ENCODE data around the gene BACH1.

Gene BACH1

DNA sequence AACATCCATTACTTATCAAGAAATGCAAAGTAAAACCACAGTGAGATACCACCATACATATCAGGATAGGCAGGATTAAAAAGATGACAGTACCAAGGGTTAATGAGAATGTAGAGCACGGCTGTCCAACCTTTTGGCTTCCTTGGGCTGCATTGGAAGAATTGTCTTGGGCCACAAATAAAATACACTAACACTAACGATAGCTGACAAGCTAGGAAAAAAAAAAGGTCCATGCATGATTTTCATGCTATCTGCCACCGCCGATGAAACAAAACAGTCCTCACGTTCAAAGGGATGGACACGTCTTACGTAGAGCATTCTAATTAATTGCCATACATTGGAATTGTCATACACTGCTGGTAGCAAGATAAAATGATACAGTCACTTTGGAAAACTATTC is 14.3 kb downstream of the BACH1 start:
- no peak overlapping the region for H3K4me3 ChIP-seq (ENCODE audit: low read depth, low read length)
- no peak for DNase-seq (ENCODE audit: low read depth)
- TF ChIP-seq, protein P1, sequence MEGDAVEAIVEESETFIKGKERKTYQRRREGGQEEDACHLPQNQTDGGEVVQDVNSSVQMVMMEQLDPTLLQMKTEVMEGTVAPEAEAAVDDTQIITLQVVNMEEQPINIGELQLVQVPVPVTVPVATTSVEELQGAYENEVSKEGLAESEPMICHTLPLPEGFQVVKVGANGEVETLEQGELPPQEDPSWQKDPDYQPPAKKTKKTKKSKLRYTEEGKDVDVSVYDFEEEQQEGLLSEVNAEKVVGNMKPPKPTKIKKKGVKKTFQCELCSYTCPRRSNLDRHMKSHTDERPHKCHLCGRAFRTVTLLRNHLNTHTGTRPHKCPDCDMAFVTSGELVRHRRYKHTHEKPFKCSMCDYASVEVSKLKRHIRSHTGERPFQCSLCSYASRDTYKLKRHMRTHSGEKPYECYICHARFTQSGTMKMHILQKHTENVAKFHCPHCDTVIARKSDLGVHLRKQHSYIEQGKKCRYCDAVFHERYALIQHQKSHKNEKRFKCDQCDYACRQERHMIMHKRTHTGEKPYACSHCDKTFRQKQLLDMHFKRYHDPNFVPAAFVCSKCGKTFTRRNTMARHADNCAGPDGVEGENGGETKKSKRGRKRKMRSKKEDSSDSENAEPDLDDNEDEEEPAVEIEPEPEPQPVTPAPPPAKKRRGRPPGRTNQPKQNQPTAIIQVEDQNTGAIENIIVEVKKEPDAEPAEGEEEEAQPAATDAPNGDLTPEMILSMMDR (IDR thresholded peaks at IDR 0.05; ENCODE audit: low read depth, low read length, missing control alignments): no peak

DNA sequence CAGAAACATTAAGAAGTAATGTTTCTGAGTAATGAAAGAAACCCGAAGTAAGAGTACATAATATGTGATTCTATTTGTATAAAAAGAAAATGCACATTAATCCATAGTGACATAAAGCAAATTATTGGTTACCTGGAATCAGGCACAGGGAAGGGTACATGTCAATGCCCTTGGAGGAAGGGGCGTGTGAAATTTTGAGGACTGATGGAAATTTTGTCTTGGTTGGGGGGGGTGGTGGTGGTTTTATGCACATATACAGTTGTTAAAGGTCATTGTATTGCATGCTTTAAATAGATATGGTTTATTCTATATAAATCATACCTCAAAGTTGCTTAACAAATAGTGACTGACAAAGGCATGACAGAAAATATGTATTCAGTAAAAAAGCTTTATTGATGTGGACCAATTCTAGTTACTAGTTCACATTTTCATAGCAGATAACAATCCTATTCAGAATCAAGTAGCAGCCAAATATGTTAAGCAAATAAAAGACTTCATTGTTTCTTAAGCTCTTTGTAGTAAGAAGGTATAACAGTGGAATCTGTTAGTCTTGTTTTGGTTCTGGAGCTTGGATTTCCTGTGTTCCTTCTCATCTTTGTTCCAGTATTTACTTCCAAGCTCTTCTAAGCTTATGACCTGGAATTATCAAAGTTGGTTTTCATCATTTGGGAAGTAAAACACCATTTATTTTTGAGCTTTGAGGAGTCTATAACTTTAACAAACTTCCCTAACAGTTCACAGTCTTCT is 15.1 kb downstream of the BACH1 start:
- TF ChIP-seq, protein P1 (IDR thresholded peaks at IDR 0.05; ENCODE audit: low read depth, low read length, missing control alignments): no peak
- no peak overlapping the region for H3K4me3 ChIP-seq (ENCODE audit: low read depth, low read length)
- no peak for DNase-seq (ENCODE audit: low read depth)

DNA sequence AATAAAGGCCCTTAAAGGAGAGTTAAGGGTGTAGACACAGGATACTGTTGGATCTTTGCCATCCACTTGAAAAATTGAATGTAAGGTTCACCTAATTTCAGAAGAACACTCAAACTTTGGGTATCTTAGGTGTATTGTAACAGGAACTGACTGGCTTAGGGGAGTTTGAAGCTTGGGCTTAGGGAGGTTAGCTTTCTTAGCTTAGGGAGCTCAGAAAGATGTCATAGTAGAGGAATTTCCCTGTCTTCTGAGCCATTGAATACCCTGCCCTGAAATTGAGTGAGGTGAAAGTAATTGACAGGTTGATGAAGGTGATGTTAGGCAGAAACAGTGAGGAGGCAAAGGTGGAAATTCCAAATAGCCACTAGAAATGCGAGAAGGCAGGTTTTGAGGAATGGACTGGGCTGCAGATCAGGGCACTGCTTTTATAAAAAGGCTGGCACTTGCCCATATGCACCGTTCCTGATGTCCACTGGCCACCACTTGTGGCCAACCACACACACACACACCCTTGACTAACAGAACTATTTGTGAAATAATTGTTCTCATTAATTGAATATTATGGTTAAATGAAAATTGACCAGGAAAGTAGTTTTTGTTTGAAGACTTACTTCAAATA is 16.5 kb downstream of the BACH1 start:
- no peak overlapping the region for H3K4me3 ChIP-seq (ENCODE audit: low read depth, low read length)
- no peak for DNase-seq (ENCODE audit: low read depth)
- TF ChIP-seq, protein P1 (IDR thresholded peaks at IDR 0.05; ENCODE audit: low read depth, low read length, missing control alignments): no peak

DNA sequence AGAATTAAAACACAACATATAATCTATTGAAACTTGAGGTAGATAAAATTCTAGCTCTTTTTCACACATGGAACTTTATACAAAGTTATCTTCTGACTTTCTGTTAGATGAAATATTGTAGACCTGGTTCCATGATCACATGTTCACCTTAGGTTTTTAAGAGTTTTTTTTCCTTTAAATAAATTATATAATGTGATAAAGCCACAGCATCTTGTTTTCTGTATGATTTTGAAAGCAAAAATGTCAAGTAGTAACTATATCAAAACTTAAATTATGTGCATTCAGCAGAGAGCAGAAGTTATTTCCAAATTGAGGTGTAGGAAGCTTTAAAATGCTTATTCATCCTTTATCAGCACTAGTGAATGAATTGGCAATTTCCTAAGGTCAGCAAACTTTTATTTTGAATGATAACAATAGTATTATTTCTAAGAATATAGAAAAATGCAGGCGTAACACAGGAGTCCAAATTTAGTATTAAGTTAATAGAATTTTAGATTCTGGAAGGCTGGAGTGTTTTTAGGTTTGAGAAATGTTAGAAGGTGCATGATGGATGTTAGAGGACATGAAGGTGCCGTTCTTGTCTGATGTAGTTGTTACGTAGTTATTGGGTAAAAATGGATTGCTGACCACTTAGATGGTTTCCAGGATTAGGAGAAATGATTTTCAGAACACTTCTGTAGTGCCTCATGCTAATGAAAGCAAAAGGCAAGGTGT is 17.5 kb downstream of the BACH1 start:
- no peak overlapping the region for H3K4me3 ChIP-seq (ENCODE audit: low read depth, low read length)
- no peak for DNase-seq (ENCODE audit: low read depth)
- TF ChIP-seq, protein P1 (IDR thresholded peaks at IDR 0.05; ENCODE audit: low read depth, low read length, missing control alignments): no peak

DNA sequence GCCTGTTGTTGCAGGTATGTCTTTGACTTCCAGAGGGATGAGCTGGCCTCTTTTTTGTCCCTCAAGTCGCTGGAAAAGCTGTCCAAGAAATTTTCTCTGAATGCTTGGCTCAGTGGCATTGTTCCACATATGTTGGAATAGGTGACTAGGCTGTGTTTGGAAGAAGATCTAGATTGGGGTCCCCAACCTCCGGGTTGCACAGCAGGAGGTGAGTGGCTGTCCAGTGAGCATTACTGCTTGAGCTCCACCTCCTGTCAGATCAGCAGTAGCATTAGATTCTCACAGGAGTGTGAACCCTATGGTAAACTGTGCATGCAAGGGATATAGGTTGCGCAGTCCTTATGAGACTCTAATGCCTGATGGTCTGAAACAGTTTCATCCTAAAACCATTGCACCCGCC is 18.1 kb downstream of the BACH1 start:
- TF ChIP-seq, protein P1 (IDR thresholded peaks at IDR 0.05; ENCODE audit: low read depth, low read length, missing control alignments): no peak
- no peak for DNase-seq (ENCODE audit: low read depth)
- H3K4me3 ChIP-seq (ENCODE audit: low read depth, low read length): no peak overlapping the region

DNA sequence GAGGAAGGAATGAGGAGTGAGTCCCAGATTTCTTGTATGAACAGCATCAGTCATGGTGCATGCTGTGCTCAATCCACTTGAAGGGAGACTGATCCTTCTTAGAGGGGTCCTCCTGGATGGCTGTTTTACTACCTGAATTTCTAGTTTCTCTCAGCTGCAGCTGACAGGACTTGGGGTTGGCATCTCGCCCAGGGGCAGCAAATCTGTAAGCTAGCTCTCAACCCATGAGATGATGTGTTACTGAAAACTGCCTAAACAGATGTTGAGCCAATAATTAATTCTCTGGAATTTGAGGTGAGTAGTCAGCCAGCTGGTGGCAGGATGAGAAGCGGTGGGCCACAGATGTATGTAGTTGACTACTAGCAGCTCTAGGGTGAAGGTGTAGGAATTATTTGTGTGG is 19.6 kb downstream of the BACH1 start:
- no peak overlapping the region for H3K4me3 ChIP-seq (ENCODE audit: low read depth, low read length)
- TF ChIP-seq, protein P1 (IDR thresholded peaks at IDR 0.05; ENCODE audit: low read depth, low read length, missing control alignments): no peak
- DNase-seq (ENCODE audit: low read depth): no peak
